H9 (cell line): ENCODE results near the gene DNAAF9. TPM values are rescaled to one million over a fixed set of nuclear protein-coding genes. Genes with fewer than 3 reads are reported as not detected.

ENCODE experiments used
- DNase-seq: peaks from one replicate; pipeline ENCODE4 v3.0.0-alpha.2; 2017
- H2AFZ ChIP-seq: one replicate; pipeline ENCODE4 v1.6.1; 2013; ENCODE audit warnings: mild to moderate bottlenecking, low read length, control low read depth, moderate library complexity
- H2AK5ac ChIP-seq: 2 replicates; pipeline ENCODE4 v1.6.1; 2013; ENCODE audit warnings: low read length, control low read depth, mixed read lengths; ENCODE audit not compliant: insufficient read length
- H2BK120ac ChIP-seq: one replicate; pipeline ENCODE4 v1.6.1; 2013; ENCODE audit warnings: low read depth, mild to moderate bottlenecking, low read length, control low read depth, inconsistent platforms; ENCODE audit not compliant: poor library complexity, severe bottlenecking
- H2BK12ac ChIP-seq: 2 replicates; pipeline ENCODE4 v1.6.1; 2013; ENCODE audit warnings: low read length, control low read depth, mixed read lengths, low read depth; ENCODE audit not compliant: insufficient read length
- H2BK15ac ChIP-seq: 2 replicates; pipeline ENCODE4 v1.6.1; 2013; ENCODE audit warnings: low read depth, low read length, control low read depth
- H2BK20ac ChIP-seq: one replicate; pipeline ENCODE4 v1.6.1; 2013; ENCODE audit warnings: low read depth, mild to moderate bottlenecking, low read length, control low read depth, inconsistent platforms; ENCODE audit not compliant: poor library complexity, severe bottlenecking
- H2BK5ac ChIP-seq: 2 replicates; pipeline ENCODE4 v1.6.1; 2013; ENCODE audit warnings: low read length, control low read depth, mixed read lengths; ENCODE audit not compliant: insufficient read length
- H3K14ac ChIP-seq: 2 replicates; pipeline ENCODE4 v1.6.1; 2013; ENCODE audit warnings: low read length, control low read depth; ENCODE audit not compliant: insufficient read depth
- H3K18ac ChIP-seq: 2 replicates; pipeline ENCODE4 v1.6.1; 2013; ENCODE audit warnings: low read depth, mild to moderate bottlenecking, mixed read lengths, low read length, control low read depth; ENCODE audit not compliant: insufficient read length
- H3K23ac ChIP-seq: 2 replicates; pipeline ENCODE4 v1.6.1; 2013; ENCODE audit warnings: low read length, control low read depth, mixed read lengths, low read depth; ENCODE audit not compliant: insufficient read length
- H3K23me2 ChIP-seq: 2 replicates; pipeline ENCODE4 v1.6.1; 2013; ENCODE audit warnings: low read depth, mild to moderate bottlenecking, mixed read lengths, low read length, control low read depth; ENCODE audit not compliant: insufficient read length, poor library complexity, severe bottlenecking
- H3K27ac ChIP-seq: 2 replicates; pipeline ENCODE4 v1.5.1; 2013; ENCODE audit warnings: low read length, control low read depth, mixed read lengths, low read depth; ENCODE audit not compliant: insufficient read length
- H3K27me3 ChIP-seq: 2 replicates; pipeline ENCODE4 v1.6.1; 2013; ENCODE audit warnings: low read length, control low read depth, inconsistent platforms; ENCODE audit not compliant: insufficient read depth
- H3K4ac ChIP-seq: 2 replicates; pipeline ENCODE4 v1.6.1; 2013; ENCODE audit warnings: low read depth, mild to moderate bottlenecking, control low read depth, inconsistent platforms, low read length, moderate library complexity
- H3K4me1 ChIP-seq: 2 replicates; pipeline ENCODE4 v1.6.1; 2013; ENCODE audit warnings: low read length, control low read depth, inconsistent platforms; ENCODE audit not compliant: insufficient read depth
- H3K4me2 ChIP-seq: 2 replicates; pipeline ENCODE4 v1.6.1; 2013; ENCODE audit warnings: low read length, control low read depth, mixed read lengths; ENCODE audit not compliant: insufficient read length, insufficient read depth
- H3K56ac ChIP-seq: 2 replicates; pipeline ENCODE4 v1.6.1; 2013; ENCODE audit warnings: low read depth, mild to moderate bottlenecking, mixed read lengths, low read length, control low read depth; ENCODE audit not compliant: insufficient read length
- H3K79me1 ChIP-seq: 2 replicates; pipeline ENCODE4 v1.6.1; 2013; ENCODE audit warnings: low read depth, mild to moderate bottlenecking, moderate library complexity, low read length, control low read depth, inconsistent platforms; ENCODE audit not compliant: insufficient read depth, poor library complexity, severe bottlenecking
- H3K79me2 ChIP-seq: 2 replicates; pipeline ENCODE4 v1.6.1; 2013; ENCODE audit warnings: low read length, control low read depth, inconsistent platforms; ENCODE audit not compliant: insufficient read depth
- H3K9ac ChIP-seq: 2 replicates; pipeline ENCODE4 v1.6.1; 2013; ENCODE audit warnings: low read length, control low read depth, mixed read lengths; ENCODE audit not compliant: insufficient read length; ENCODE audit errors: extremely low read depth
- H3K9me3 ChIP-seq: one replicate; pipeline ENCODE4 v1.6.1; 2013; ENCODE audit warnings: low read depth, low read length, inconsistent platforms; ENCODE audit not compliant: control insufficient read depth
- H3T11ph ChIP-seq: one replicate; pipeline ENCODE4 v1.6.1; 2013; ENCODE audit warnings: mild to moderate bottlenecking, low read length, control low read depth, inconsistent platforms
- H4K20me1 ChIP-seq: one replicate; pipeline ENCODE4 v1.6.1; 2013; ENCODE audit not compliant: control insufficient read depth, insufficient read length, insufficient read depth
- H4K5ac ChIP-seq: 2 replicates; pipeline ENCODE4 v1.6.1; 2013; ENCODE audit warnings: low read depth, mild to moderate bottlenecking, mixed read lengths, low read length, control low read depth; ENCODE audit not compliant: insufficient read length
- H4K8ac ChIP-seq: replicated peaks from 2 replicates; pipeline ENCODE4 v1.6.1; 2013; ENCODE audit warnings: low read length, control low read depth, mixed read lengths, low read depth; ENCODE audit not compliant: insufficient read length
- H4K91ac ChIP-seq: 2 replicates; pipeline ENCODE4 v1.6.1; 2013; ENCODE audit warnings: low read depth, mild to moderate bottlenecking, moderate library complexity, mixed read lengths, low read length, control low read depth; ENCODE audit not compliant: insufficient read length
- H3K27ac Mint-ChIP-seq, 3 experiments: 2 replicates in 2 of 3; 3 replicates in 1 of 3; pipeline ENCODE4 v1.8.0; 2020 to 2021; ENCODE audit warnings: mixed read lengths in 3 of 3, mild to moderate bottlenecking in 1 of 3, moderate library complexity in 1 of 3
- H3K27me3 Mint-ChIP-seq: 2 replicates; pipeline ENCODE4 v1.8.0; 2021; ENCODE audit warnings: low read depth, mild to moderate bottlenecking, moderate library complexity, mixed read lengths
- H3K36me3 Mint-ChIP-seq, 3 experiments: 2 replicates in 2 of 3; 3 replicates in 1 of 3; pipeline ENCODE4 v1.8.0; 2020 to 2021; ENCODE audit warnings: low read depth in 3 of 3, mixed read lengths in 3 of 3; ENCODE audit not compliant: insufficient read depth in 1 of 3
- H3K4me1 Mint-ChIP-seq, 2 experiments: 2 replicates each; pipeline ENCODE4 v1.8.0; 2020; ENCODE audit warnings: mixed read lengths in 2 of 2
- H3K4me3 Mint-ChIP-seq, 2 experiments: 2 replicates in 1 of 2; 3 replicates in 1 of 2; pipeline ENCODE4 v1.8.0; 2020 to 2021; ENCODE audit warnings: mild to moderate bottlenecking in 2 of 2, mixed read lengths in 2 of 2, moderate library complexity in 1 of 2
- H3K9me3 Mint-ChIP-seq, 2 experiments: 2 replicates in 1 of 2; 3 replicates in 1 of 2; pipeline ENCODE4 v1.8.0; 2020; ENCODE audit warnings: mild to moderate bottlenecking in 2 of 2, mixed read lengths in 2 of 2, moderate library complexity in 1 of 2
- WGBS: extraction: QIAGEN DNeasy Blood & Tissue Kit; methylation state at CpG from one replicate; pipeline ENCODE4 v1.1.7; 2013; ENCODE audit warnings: missing lambda C conversion rate, low lambda C conversion rate, mixed read lengths; ENCODE audit not compliant: insufficient read length; ENCODE audit errors: extremely low coverage; 5-methylcytosine and 5-hydroxymethylcytosine counted together
- total RNA-seq: library from RNA; stranded (reverse); gene quantifications from 2 replicates; pipeline ENCODE4 v1.2.1, GENCODE V29; 2021
- TF ChIP-seq, protein P1 (sequence below): fragments of 200-600 bp; sonication (generic); conservative IDR thresholded peaks from 3 replicates; pipeline ENCODE4 v1.8.0; 2021; ENCODE audit warnings: antibody characterized with exemption, mild to moderate bottlenecking

Gene DNAAF9
- total RNA-seq, 1 experiment from 2014 or later = 5.5 TPM

DNA sequence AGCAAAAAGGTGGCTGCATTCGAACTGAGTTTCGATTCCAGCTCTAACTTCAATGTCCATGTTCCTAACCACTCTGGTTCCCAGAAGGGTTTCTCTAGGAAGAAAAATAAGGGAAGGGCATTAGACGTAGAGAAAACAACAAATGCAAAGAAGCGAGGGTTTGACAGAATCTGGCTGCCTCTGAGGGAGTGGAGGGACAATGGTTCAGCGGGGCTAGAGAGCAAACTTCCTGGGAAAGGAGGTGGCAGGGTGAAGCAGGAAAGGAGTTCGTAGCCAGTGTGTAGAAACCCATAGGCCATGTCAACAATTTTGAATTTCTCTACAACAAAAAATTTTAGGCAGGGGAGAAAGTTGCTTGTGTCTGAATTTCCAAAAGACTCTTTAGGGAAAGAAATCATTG, 14.5 kb upstream of the DNAAF9 start:
- H3K9me3 Mint-ChIP-seq = peaks cover 0 to 1% of the 10 kb centered on the region in 2 experiments; a peak in 2 of 5 replicates
- Histone ChIP-seq H4K5ac (no peak overlapping the region), H2AK5ac (no peak overlapping the region), H3K4me2 (no peak overlapping the region), H2BK5ac (no peak overlapping the region), H2BK12ac (no peak overlapping the region), H3K9me3 (no peaks in the 10 kb centered on the region), H3K79me1 (no peaks in the 10 kb centered on the region), H3K4ac (no peak overlapping the region), H2BK15ac (no peak overlapping the region), H2AFZ (peak overlapping the region; percentile 91), H2BK20ac (no peak overlapping the region), H4K20me1 (no peaks in the 10 kb centered on the region), H2BK120ac (no peak overlapping the region), H3K23ac (no peak overlapping the region), H4K91ac (no peak overlapping the region), H3K56ac (no peak overlapping the region), H3K4me1 (no peaks in the 10 kb centered on the region; the same call in 1 of the 2 replicates), H3K9ac (no peak overlapping the region), H3K23me2 (no peaks in the 10 kb centered on the region), H3K14ac (no peak overlapping the region), H3K79me2 (no peaks in the 10 kb centered on the region), H3T11ph (no peak overlapping the region), H3K27me3 (no peaks in the 10 kb centered on the region), H3K18ac (no peak overlapping the region), H3K27ac (no peak overlapping the region), H4K8ac (no peak overlapping the region)
- TF ChIP-seq, protein P1, sequence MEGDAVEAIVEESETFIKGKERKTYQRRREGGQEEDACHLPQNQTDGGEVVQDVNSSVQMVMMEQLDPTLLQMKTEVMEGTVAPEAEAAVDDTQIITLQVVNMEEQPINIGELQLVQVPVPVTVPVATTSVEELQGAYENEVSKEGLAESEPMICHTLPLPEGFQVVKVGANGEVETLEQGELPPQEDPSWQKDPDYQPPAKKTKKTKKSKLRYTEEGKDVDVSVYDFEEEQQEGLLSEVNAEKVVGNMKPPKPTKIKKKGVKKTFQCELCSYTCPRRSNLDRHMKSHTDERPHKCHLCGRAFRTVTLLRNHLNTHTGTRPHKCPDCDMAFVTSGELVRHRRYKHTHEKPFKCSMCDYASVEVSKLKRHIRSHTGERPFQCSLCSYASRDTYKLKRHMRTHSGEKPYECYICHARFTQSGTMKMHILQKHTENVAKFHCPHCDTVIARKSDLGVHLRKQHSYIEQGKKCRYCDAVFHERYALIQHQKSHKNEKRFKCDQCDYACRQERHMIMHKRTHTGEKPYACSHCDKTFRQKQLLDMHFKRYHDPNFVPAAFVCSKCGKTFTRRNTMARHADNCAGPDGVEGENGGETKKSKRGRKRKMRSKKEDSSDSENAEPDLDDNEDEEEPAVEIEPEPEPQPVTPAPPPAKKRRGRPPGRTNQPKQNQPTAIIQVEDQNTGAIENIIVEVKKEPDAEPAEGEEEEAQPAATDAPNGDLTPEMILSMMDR = no peak
- H3K36me3 Mint-ChIP-seq = no peaks in the 10 kb centered on the region
- peak overlapping the region in 2 of 3 experiments; percentile 24 to 76; a peak in 2 of 7 replicates for H3K27ac Mint-ChIP-seq
- H3K27me3 Mint-ChIP-seq = peaks cover 1% of the 10 kb centered on the region; the same call in 1 of the 2 replicates
- H3K4me3 Mint-ChIP-seq = no peak overlapping the region
- DNase-seq = no peak
- peaks cover 14 to 19% of the 10 kb centered on the region in 2 experiments for H3K4me1 Mint-ChIP-seq
- WGBS = no CpG with 5 or more reads among the region's 6 CpGs
